Neural crest cell (in vitro differentiated cells): ENCODE data around the gene SLC6A13. TPM values are rescaled to one million over a fixed set of nuclear protein-coding genes. Genes with fewer than 3 reads are reported as not detected.

ENCODE experiments used
- DNase-seq: peaks from one replicate; pipeline ENCODE4 v3.0.0; 2021; ENCODE audit warnings: low read depth, mixed read lengths, low spot score
- H3K27ac Mint-ChIP-seq: one replicate; pipeline ENCODE4 v1.8.0; 2021; ENCODE audit warnings: mild to moderate bottlenecking, mixed read lengths; ENCODE audit not compliant: unreplicated experiment
- H3K27me3 Mint-ChIP-seq: 2 replicates; pipeline ENCODE4 v1.8.0; 2021; ENCODE audit warnings: low read depth, mild to moderate bottlenecking, mixed read lengths
- H3K36me3 Mint-ChIP-seq: 2 replicates; pipeline ENCODE4 v1.8.0; 2021; ENCODE audit warnings: low read depth, mild to moderate bottlenecking, mixed read lengths
- H3K4me1 Mint-ChIP-seq: 2 replicates; pipeline ENCODE4 v1.8.0; 2021; ENCODE audit warnings: mixed read lengths
- H3K4me3 Mint-ChIP-seq: one replicate; pipeline ENCODE4 v1.8.0; 2021; ENCODE audit warnings: mild to moderate bottlenecking, mixed read lengths
- H3K9me3 Mint-ChIP-seq: 2 replicates; pipeline ENCODE4 v1.8.0; 2021; ENCODE audit warnings: mixed read lengths
- total RNA-seq: library from RNA; stranded (reverse); gene quantifications from 2 replicates; pipeline ENCODE4 v1.2.1, GENCODE V29; 2021
- TF ChIP-seq, protein P1 (sequence below): fragments of 200-600 bp; sonication (generic); conservative IDR thresholded peaks from 2 replicates; pipeline ENCODE4 v1.5.0; 2021; ENCODE audit warnings: antibody characterized with exemption, mild to moderate bottlenecking

SLC6A13 gene
- total RNA-seq, 1 donor from 2014 or later, result 0.30 TPM

DNA sequence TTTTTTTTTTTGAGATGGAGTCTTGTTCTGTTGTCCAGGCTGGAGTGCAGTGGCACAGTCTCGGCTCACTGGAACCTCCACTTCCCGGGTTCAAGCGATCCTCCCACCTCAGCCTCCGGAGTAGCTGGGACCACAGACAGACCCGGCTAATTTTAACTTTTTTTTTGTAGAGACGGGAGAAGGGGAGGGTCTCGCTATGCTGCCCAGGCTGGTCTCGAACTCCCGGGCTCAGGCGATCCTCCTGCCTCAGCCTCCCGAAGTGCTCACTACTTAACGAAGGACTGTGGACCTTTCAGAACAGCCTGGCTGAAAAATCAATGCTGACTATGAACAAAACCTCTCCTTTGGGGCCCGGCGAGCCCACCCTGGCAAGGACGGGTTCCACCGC is 59.6 kb downstream of the SLC6A13 start:
- H3K27ac Mint-ChIP-seq, result no peak overlapping the region
- H3K27me3 Mint-ChIP-seq, result peaks cover 66% of the 10 kb centered on the region
- no peak overlapping the region for H3K4me3 Mint-ChIP-seq

DNA sequence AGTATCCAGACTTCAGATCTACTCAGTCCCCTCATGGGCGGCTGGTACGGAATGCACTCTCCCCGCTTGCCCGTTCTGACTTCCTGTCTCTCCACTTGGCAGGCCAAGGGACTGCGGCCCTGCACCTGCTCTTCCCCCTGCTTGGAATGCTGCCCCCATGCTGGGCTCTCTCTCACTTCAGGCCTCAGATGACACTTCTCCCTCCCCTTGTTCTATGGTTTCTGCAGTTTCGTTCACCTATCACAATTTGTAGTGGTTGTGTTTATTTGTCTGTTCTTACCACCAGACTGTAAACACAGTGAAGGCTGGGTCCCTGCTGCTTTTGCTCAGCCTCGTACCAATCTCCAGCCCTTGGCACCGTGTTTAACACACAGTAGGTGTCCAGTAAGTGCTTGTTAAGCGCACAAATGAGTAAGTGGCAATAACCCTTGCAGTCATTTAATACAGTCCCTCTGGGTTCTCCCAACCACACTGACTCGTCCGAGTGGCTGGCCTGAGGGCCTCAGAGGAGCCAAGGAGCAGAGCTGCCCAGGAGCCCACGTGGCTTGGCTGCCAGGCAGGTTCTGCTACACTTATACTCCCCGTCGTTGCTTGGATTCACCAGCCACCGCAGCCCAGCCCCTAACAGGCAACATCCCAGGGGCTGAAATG is 60.4 kb downstream of the SLC6A13 start:
- H3K27me3 Mint-ChIP-seq, result peaks cover 68% of the 10 kb centered on the region
- H3K27ac Mint-ChIP-seq, result no peak overlapping the region
- DNase-seq, result no peak

More for the DNA sequence above, 59.6 kb downstream of the SLC6A13 start:
- H3K4me1 Mint-ChIP-seq, result peaks cover 9% of the 10 kb centered on the region
- H3K9me3 Mint-ChIP-seq, result no peaks in the 10 kb centered on the region
- TF ChIP-seq, protein P1, sequence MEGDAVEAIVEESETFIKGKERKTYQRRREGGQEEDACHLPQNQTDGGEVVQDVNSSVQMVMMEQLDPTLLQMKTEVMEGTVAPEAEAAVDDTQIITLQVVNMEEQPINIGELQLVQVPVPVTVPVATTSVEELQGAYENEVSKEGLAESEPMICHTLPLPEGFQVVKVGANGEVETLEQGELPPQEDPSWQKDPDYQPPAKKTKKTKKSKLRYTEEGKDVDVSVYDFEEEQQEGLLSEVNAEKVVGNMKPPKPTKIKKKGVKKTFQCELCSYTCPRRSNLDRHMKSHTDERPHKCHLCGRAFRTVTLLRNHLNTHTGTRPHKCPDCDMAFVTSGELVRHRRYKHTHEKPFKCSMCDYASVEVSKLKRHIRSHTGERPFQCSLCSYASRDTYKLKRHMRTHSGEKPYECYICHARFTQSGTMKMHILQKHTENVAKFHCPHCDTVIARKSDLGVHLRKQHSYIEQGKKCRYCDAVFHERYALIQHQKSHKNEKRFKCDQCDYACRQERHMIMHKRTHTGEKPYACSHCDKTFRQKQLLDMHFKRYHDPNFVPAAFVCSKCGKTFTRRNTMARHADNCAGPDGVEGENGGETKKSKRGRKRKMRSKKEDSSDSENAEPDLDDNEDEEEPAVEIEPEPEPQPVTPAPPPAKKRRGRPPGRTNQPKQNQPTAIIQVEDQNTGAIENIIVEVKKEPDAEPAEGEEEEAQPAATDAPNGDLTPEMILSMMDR, result no peak
- no peaks in the 10 kb centered on the region for H3K36me3 Mint-ChIP-seq
- no peak for DNase-seq

GRCh38 chr12:201361-201760 is 61.3 kb downstream of the SLC6A13 start:
- no peak overlapping the region for H3K4me3 Mint-ChIP-seq

More for the DNA sequence above, 60.4 kb downstream of the SLC6A13 start:
- Mint-ChIP-seq H3K36me3 (no peaks in the 10 kb centered on the region), H3K4me3 (peak overlapping the region; percentile 83), H3K9me3 (no peaks in the 10 kb centered on the region), H3K4me1 (peaks cover 9% of the 10 kb centered on the region)
- TF ChIP-seq, protein P1, result no peak

GRCh38 chr12:198705-199104 is 63.9 kb downstream of the SLC6A13 start:
- Mint-ChIP-seq H3K9me3 (no peaks in the 10 kb centered on the region), H3K27ac (no peak overlapping the region), H3K4me1 (peaks cover 6% of the 10 kb centered on the region), H3K4me3 (no peak overlapping the region), H3K27me3 (peaks cover 52% of the 10 kb centered on the region), H3K36me3 (no peaks in the 10 kb centered on the region)
- TF ChIP-seq, protein P1, result no peak
- DNase-seq, result no peak

More at GRCh38 chr12:201361-201760, 61.3 kb downstream of the SLC6A13 start:
- Mint-ChIP-seq H3K9me3 (no peaks in the 10 kb centered on the region), H3K36me3 (no peaks in the 10 kb centered on the region), H3K4me1 (peaks cover 9% of the 10 kb centered on the region), H3K27me3 (peaks cover 66% of the 10 kb centered on the region), H3K27ac (no peak overlapping the region)
- TF ChIP-seq, protein P1, result no peak
- DNase-seq, result no peak

DNA sequence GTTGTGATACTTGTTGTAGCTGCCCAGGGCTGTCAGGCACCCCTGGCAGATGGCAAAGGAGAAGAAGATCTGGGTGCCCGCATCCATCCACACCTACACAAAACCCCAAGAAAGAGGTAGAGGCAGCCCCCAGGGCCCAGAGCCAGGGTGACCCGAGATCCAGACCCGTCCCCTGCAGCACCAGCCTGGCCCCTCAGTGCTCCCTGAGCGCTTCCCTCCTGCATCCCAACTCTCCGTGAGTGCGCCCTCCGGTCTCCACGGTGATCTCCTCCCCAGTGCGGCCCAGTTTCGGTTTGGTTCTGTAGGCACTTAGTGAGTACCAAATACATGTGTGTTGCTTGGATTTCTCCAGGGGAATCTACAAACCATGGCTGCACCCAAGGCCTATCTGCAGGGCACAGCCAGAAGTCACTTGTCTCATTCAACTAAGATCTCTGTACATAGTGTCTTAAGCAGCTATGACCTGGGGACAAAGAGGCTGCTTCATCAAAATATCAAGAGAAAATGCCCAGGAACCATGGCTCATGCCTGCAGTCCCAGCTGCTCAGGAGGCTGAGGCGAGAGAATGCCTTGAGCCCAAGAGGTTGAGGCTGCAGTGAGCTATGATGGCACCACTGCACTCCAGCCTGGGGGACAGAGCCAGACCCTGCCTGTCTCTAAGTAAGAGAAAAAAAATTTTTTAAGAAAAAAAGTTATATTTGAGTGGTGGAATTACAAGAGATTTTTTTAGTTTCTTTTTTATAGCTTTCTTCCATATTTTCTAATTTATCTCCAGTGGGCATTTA is 64.5 kb downstream of the SLC6A13 start:
- no peak overlapping the region for H3K4me3 Mint-ChIP-seq
- H3K4me1 Mint-ChIP-seq, result peaks cover 7% of the 10 kb centered on the region
- DNase-seq, result no peak
- peaks cover 51% of the 10 kb centered on the region for H3K27me3 Mint-ChIP-seq
- TF ChIP-seq, protein P1, result no peak
- no peaks in the 10 kb centered on the region for H3K36me3 Mint-ChIP-seq
- no peaks in the 10 kb centered on the region for H3K9me3 Mint-ChIP-seq
- H3K27ac Mint-ChIP-seq, result no peak overlapping the region
